SJSA1 (cell line): Measurements from ENCODE around the gene EFCAB11. TPM values are rescaled to one million over a fixed set of nuclear protein-coding genes. Genes with fewer than 3 reads are reported as not detected.

ENCODE experiments used
- DNase-seq, 2 experiments: peaks; one replicate each; pipeline ENCODE4 v3.0.0-alpha.2; 2015 to 2020; ENCODE audit warnings: low spot score in 2 of 2, low read depth in 1 of 2
- H3K27ac ChIP-seq: fragments of 250-450 bp; sonication (Bioruptor Pico); 2 replicates; pipeline ENCODE4 v1.5.1; 2020; ENCODE audit warnings: mild to moderate bottlenecking, moderate library complexity
- H3K27me3 ChIP-seq: fragments of 250-450 bp; sonication (Bioruptor Pico); replicated peaks from 2 replicates; pipeline ENCODE4 v1.5.1; 2020; ENCODE audit warnings: mild to moderate bottlenecking, moderate library complexity
- H3K36me3 ChIP-seq: fragments of 250-450 bp; sonication (Bioruptor Pico); 2 replicates; pipeline ENCODE4 v1.5.1; 2020; ENCODE audit warnings: mild to moderate bottlenecking
- H3K4me1 ChIP-seq: fragments of 250-450 bp; sonication (Bioruptor Pico); replicated peaks from 2 replicates; pipeline ENCODE4 v1.6.1; 2021; ENCODE audit warnings: mild to moderate bottlenecking
- H3K4me3 ChIP-seq: fragments of 250-450 bp; sonication (Bioruptor Pico); 2 replicates; pipeline ENCODE4 v1.5.1; 2020; ENCODE audit warnings: mild to moderate bottlenecking
- H3K9me3 ChIP-seq: fragments of 250-450 bp; sonication (Bioruptor Pico); replicated peaks from 2 replicates; pipeline ENCODE4 v1.5.1; 2020; ENCODE audit warnings: mild to moderate bottlenecking
- total RNA-seq: library from RNA; depleted of rRNA; stranded (reverse); fragments of >200 nt; shearing (Covaris generic); gene quantifications from 2 replicates; pipeline ENCODE4 v1.2.3, GENCODE V29; 2014

Gene EFCAB11
- total RNA-seq, 1 experiment from 2014 or later: 12.3 TPM

GRCh38 chr14:89856871-89857345 is 97.6 kb downstream of the EFCAB11 start:
- no peak overlapping the region for H3K4me3 ChIP-seq
- peaks cover 16% of the 10 kb centered on the region for H3K4me1 ChIP-seq
- no peak for DNase-seq
- H3K27ac ChIP-seq: no peak overlapping the region
- peaks cover 4% of the 10 kb centered on the region; the same call in 1 of the 2 replicates for H3K36me3 ChIP-seq
- no peaks in the 10 kb centered on the region for H3K9me3 ChIP-seq
- H3K27me3 ChIP-seq: no peaks in the 10 kb centered on the region

- H3K27me3 ChIP-seq: no peaks in the 10 kb centered on the region
- peaks cover 16% of the 10 kb centered on the region for H3K4me1 ChIP-seq
- no peaks in the 10 kb centered on the region for H3K9me3 ChIP-seq
- H3K36me3 ChIP-seq: peaks cover 2% of the 10 kb centered on the region; the same call in 1 of the 2 replicates
- no peak overlapping the region for H3K4me3 ChIP-seq
- DNase-seq: peak in 1 of 2 experiments; percentile 37
- H3K27ac ChIP-seq: peak overlapping the region; percentile 31
Measured at GRCh38 chr14:89855961-89856656, 98.4 kb downstream of the EFCAB11 start.

GRCh38 chr14:89853936-89854693 is 100.4 kb downstream of the EFCAB11 start:
- H3K27me3 ChIP-seq: no peaks in the 10 kb centered on the region
- H3K9me3 ChIP-seq: no peaks in the 10 kb centered on the region
- peaks cover 16% of the 10 kb centered on the region for H3K4me1 ChIP-seq
- no peak for DNase-seq
- H3K27ac ChIP-seq: no peak overlapping the region
- H3K4me3 ChIP-seq: no peak overlapping the region
- no peaks in the 10 kb centered on the region for H3K36me3 ChIP-seq

- no peaks in the 10 kb centered on the region for H3K27me3 ChIP-seq
- H3K4me1 ChIP-seq: peaks cover 8% of the 10 kb centered on the region
- no peak overlapping the region for H3K4me3 ChIP-seq
- H3K27ac ChIP-seq: no peak overlapping the region
- no peak for DNase-seq
- H3K36me3 ChIP-seq: no peaks in the 10 kb centered on the region
- H3K9me3 ChIP-seq: no peaks in the 10 kb centered on the region
Measured at GRCh38 chr14:89851106-89851505, 103.4 kb downstream of the EFCAB11 start.

GRCh38 chr14:89849931-89850330 is 104.6 kb downstream of the EFCAB11 start:
- Histone ChIP-seq H3K36me3 (no peaks in the 10 kb centered on the region), H3K9me3 (no peaks in the 10 kb centered on the region), H3K27me3 (no peaks in the 10 kb centered on the region), H3K27ac (no peak overlapping the region), H3K4me1 (peaks cover 8% of the 10 kb centered on the region), H3K4me3 (no peak overlapping the region)
- no peak for DNase-seq

- DNase-seq: no peak
- peaks cover 15% of the 10 kb centered on the region for H3K4me1 ChIP-seq
- H3K27ac ChIP-seq: no peak overlapping the region
- H3K36me3 ChIP-seq: no peaks in the 10 kb centered on the region
- no peak overlapping the region for H3K4me3 ChIP-seq
- no peaks in the 10 kb centered on the region for H3K9me3 ChIP-seq
- H3K27me3 ChIP-seq: no peaks in the 10 kb centered on the region
Measured at GRCh38 chr14:89848165-89848564, 106.4 kb downstream of the EFCAB11 start.

GRCh38 chr14:89845346-89845745 is 109.2 kb downstream of the EFCAB11 start:
- H3K4me3 ChIP-seq: no peak overlapping the region

GRCh38 chr14:89844508-89844907 is 110.0 kb downstream of the EFCAB11 start:
- H3K4me3 ChIP-seq: no peak overlapping the region
- H3K4me1 ChIP-seq: peaks cover 15% of the 10 kb centered on the region
- no peaks in the 10 kb centered on the region for H3K27me3 ChIP-seq
- peak overlapping the region; percentile 81 for H3K27ac ChIP-seq
- no peak for DNase-seq
- H3K36me3 ChIP-seq: no peaks in the 10 kb centered on the region
- H3K9me3 ChIP-seq: no peaks in the 10 kb centered on the region

More at GRCh38 chr14:89845346-89845745, 109.2 kb downstream of the EFCAB11 start:
- peak; percentile 57 to 61 for DNase-seq
- Histone ChIP-seq H3K4me1 (peaks cover 15% of the 10 kb centered on the region), H3K36me3 (no peaks in the 10 kb centered on the region), H3K27ac (peak overlapping the region; percentile 81), H3K9me3 (no peaks in the 10 kb centered on the region), H3K27me3 (no peaks in the 10 kb centered on the region)

GRCh38 chr14:89842837-89843236 is 111.7 kb downstream of the EFCAB11 start:
- H3K36me3 ChIP-seq: no peaks in the 10 kb centered on the region
- DNase-seq: no peak
- H3K4me3 ChIP-seq: no peak overlapping the region
- H3K27me3 ChIP-seq: no peaks in the 10 kb centered on the region
- H3K27ac ChIP-seq: no peak overlapping the region
- peaks cover 15% of the 10 kb centered on the region for H3K4me1 ChIP-seq
- no peaks in the 10 kb centered on the region for H3K9me3 ChIP-seq

GRCh38 chr14:89841851-89842250 is 112.7 kb downstream of the EFCAB11 start:
- Histone ChIP-seq H3K9me3 (no peaks in the 10 kb centered on the region), H3K27me3 (no peaks in the 10 kb centered on the region), H3K27ac (no peak overlapping the region), H3K4me3 (no peak overlapping the region), H3K4me1 (peaks cover 15% of the 10 kb centered on the region), H3K36me3 (no peaks in the 10 kb centered on the region)
- DNase-seq: no peak

GRCh38 chr14:89836830-89837469 is 117.6 kb downstream of the EFCAB11 start:
- Histone ChIP-seq H3K4me1 (no peaks in the 10 kb centered on the region), H3K9me3 (no peaks in the 10 kb centered on the region), H3K4me3 (no peak overlapping the region), H3K27me3 (no peaks in the 10 kb centered on the region), H3K27ac (no peak overlapping the region), H3K36me3 (no peaks in the 10 kb centered on the region)
- no peak for DNase-seq

GRCh38 chr14:89833661-89834060 is 120.9 kb downstream of the EFCAB11 start:
- no peak for DNase-seq
- Histone ChIP-seq H3K4me3 (no peak overlapping the region), H3K9me3 (no peaks in the 10 kb centered on the region), H3K36me3 (no peaks in the 10 kb centered on the region), H3K4me1 (no peaks in the 10 kb centered on the region), H3K27ac (no peak overlapping the region), H3K27me3 (no peaks in the 10 kb centered on the region)

- H3K4me1 ChIP-seq: no peaks in the 10 kb centered on the region
- no peaks in the 10 kb centered on the region for H3K9me3 ChIP-seq
- DNase-seq: no peak
- no peaks in the 10 kb centered on the region for H3K36me3 ChIP-seq
- no peak overlapping the region for H3K4me3 ChIP-seq
- H3K27ac ChIP-seq: no peak overlapping the region
- no peaks in the 10 kb centered on the region for H3K27me3 ChIP-seq
Measured at GRCh38 chr14:89833120-89833532, 121.4 kb downstream of the EFCAB11 start.
